Thyroid gland (tissue), 4 donors: ENCODE measurements around the gene NALCN. TPM values are rescaled to one million over a fixed set of nuclear protein-coding genes. Genes with fewer than 3 reads are reported as not detected.

Source experiments
- DNase-seq, 2 donors: peaks; one replicate each; pipeline ENCODE4 v3.0.0-alpha.2; 2019
- H3K27ac ChIP-seq, 3 donors: fragments of 200-600 bp; sonication (generic); 1 replicate in 2 of 3; 2 replicates in 1 of 3; pipeline ENCODE4 v1.5.1; 2016 to 2019; ENCODE audit warnings: mild to moderate bottlenecking in 1 of 3, moderate library complexity in 1 of 3
- H3K27me3 ChIP-seq: fragments of 200-600 bp; sonication (generic); one replicate; pipeline ENCODE4 v1.5.1; 2019
- H3K36me3 ChIP-seq, 2 donors: fragments of 200-600 bp; sonication (generic); one replicate each; pipeline ENCODE4 v1.5.1; 2016 to 2019
- H3K4me1 ChIP-seq, 2 donors: fragments of 200-600 bp; sonication (generic); one replicate each; pipeline ENCODE4 v1.5.1; 2017 to 2019
- H3K4me3 ChIP-seq, 3 donors: fragments of 200-600 bp; sonication (generic); replicated peaks in 1 of 3; 1 replicate in 2 of 3; 2 replicates in 1 of 3; pipeline ENCODE4 v1.5.1; 2016; ENCODE audit warnings: mild to moderate bottlenecking in 1 of 3
- H3K9me3 ChIP-seq: fragments of 200-600 bp; sonication (generic); one replicate; pipeline ENCODE4 v1.5.1; 2017
- CTCF ChIP-seq, 6 experiments: fragments of 200-600 bp in 3 of 6; fragments of 450-650 bp in 3 of 6; sonication (generic) in 3 of 6; IDR thresholded peaks; one replicate each; pipeline ENCODE4 v1.5.1; 2016 to 2019; ENCODE audit warnings: antibody characterized with exemption in 6 of 6, mild to moderate bottlenecking in 2 of 6, inconsistent platforms in 1 of 6, moderate library complexity in 1 of 6
- POLR2A ChIP-seq, 2 donors: fragments of 450-650 bp; IDR thresholded peaks; one replicate each; pipeline ENCODE4 v1.6.1; 2017; ENCODE audit warnings: antibody characterized with exemption in 2 of 2, mild to moderate bottlenecking in 2 of 2, moderate library complexity in 1 of 2
- WGBS, 2 donors: methylation state at CpG; one replicate each; pipeline ENCODE4 v1.1.5; 2017; 5-methylcytosine and 5-hydroxymethylcytosine counted together
- intact Hi-C: fragments of 100-400 bp; cut with DNase I; formaldehyde crosslinking; loops from one replicate; pipeline ENCODE4 v1.15.1; 2023
- total RNA-seq, 4 donors: library from RNA; depleted of rRNA; stranded (reverse); fragments of >200 nt; gene quantifications; one replicate each; pipeline ENCODE4 v1.2.3, GENCODE V29; 2016

Gene NALCN
- total RNA-seq, 4 donors from 2014 or later: 2.3 to 6.4 (median 4.4) TPM

GRCh38 chr13:101058841-101059240, 357.5 kb downstream of the NALCN start:
- Histone ChIP-seq H3K27me3 (no peaks in the 10 kb centered on the region), H3K9me3 (no peaks in the 10 kb centered on the region), H3K36me3 (no peaks in the 10 kb centered on the region), H3K4me1 (no peaks in the 10 kb centered on the region), H3K4me3 (no peak overlapping the region), H3K27ac (no peak overlapping the region)
- TF ChIP-seq CTCF (IDR thresholded peaks at IDR 0.05) (no peak), POLR2A (IDR thresholded peaks at IDR 0.05) (no peak)
- 67 to 80% methylated on average over 7 to 8 of the region's 8 CpGs for WGBS, 2 donors
- DNase-seq: no peak
- intact Hi-C loops: no loop called here

GRCh38 chr13:101053301-101054093, 362.8 kb downstream of the NALCN start:
- no peak overlapping the region for H3K4me3 ChIP-seq
- no peaks in the 10 kb centered on the region for H3K4me1 ChIP-seq
- no peaks in the 10 kb centered on the region for H3K27me3 ChIP-seq
- H3K27ac ChIP-seq: no peak overlapping the region
- TF ChIP-seq CTCF (IDR thresholded peaks at IDR 0.05): no peak
- no peak for TF ChIP-seq POLR2A (IDR thresholded peaks at IDR 0.05)
- intact Hi-C loops: no loop called here
- H3K9me3 ChIP-seq: no peaks in the 10 kb centered on the region
- DNase-seq: no peak
- WGBS, 2 donors: 54 to 55% methylated on average over 5 of the region's 5 CpGs
- no peaks in the 10 kb centered on the region for H3K36me3 ChIP-seq

GRCh38 chr13:101049166-101049850, 367.0 kb downstream of the NALCN start:
- Histone ChIP-seq H3K9me3 (no peaks in the 10 kb centered on the region), H3K27ac (no peak overlapping the region), H3K27me3 (no peaks in the 10 kb centered on the region), H3K4me3 (no peak overlapping the region), H3K4me1 (no peaks in the 10 kb centered on the region), H3K36me3 (no peaks in the 10 kb centered on the region)
- TF ChIP-seq CTCF (IDR thresholded peaks at IDR 0.05) (no peak), POLR2A (IDR thresholded peaks at IDR 0.05) (no peak)
- WGBS, 2 donors: 71 to 75% methylated on average over 6 of the region's 6 CpGs
- no peak for DNase-seq
- intact Hi-C loops: no loop called here

GRCh38 chr13:101036546-101036945, 379.8 kb downstream of the NALCN start:
- no peaks in the 10 kb centered on the region for H3K4me1 ChIP-seq
- no peaks in the 10 kb centered on the region for H3K9me3 ChIP-seq
- no peak for DNase-seq
- H3K27ac ChIP-seq: no peak overlapping the region
- H3K27me3 ChIP-seq: no peaks in the 10 kb centered on the region
- H3K36me3 ChIP-seq: no peaks in the 10 kb centered on the region
- H3K4me3 ChIP-seq: no peak overlapping the region
- intact Hi-C loops: no loop called here
- TF ChIP-seq CTCF (IDR thresholded peaks at IDR 0.05) (no peak), POLR2A (IDR thresholded peaks at IDR 0.05) (no peak)
- 84 to 87% methylated on average over 4 of the region's 4 CpGs for WGBS, 2 donors

GRCh38 chr13:101035119-101035620, 381.1 kb downstream of the NALCN start:
- TF ChIP-seq POLR2A (IDR thresholded peaks at IDR 0.05) (no peak), CTCF (IDR thresholded peaks at IDR 0.05) (no peak)
- Histone ChIP-seq H3K9me3 (no peaks in the 10 kb centered on the region), H3K27ac (no peak overlapping the region), H3K4me3 (no peak overlapping the region), H3K27me3 (no peaks in the 10 kb centered on the region), H3K4me1 (no peaks in the 10 kb centered on the region), H3K36me3 (no peaks in the 10 kb centered on the region)
- 66 to 83% methylated on average over 5 to 6 of the region's 6 CpGs for WGBS, 2 donors
- DNase-seq: no peak
- intact Hi-C loops: no loop called here
